ENCODE results near the gene EP400.
A peak's percentile ranks its signal among the peaks of the same experiment; 100 is the strongest.
"Not testable (repeated sequence)": the region's sequence is repeated elsewhere in the genome, so short reads cannot be mapped to it uniquely, and the experiment has no call there.

The EP400 gene

GRCh38 chr12:131928080-131928710 lies 21.5 kb upstream of the EP400 start:
- DNase-seq (ENCODE audit: low spot score): no peak

- peak; percentile 95 for DNase-seq (ENCODE audit: low spot score)
Observed at GRCh38 chr12:131928711-131929580, 20.8 kb upstream of the EP400 start, which contains the start of gene PUS1. TSS of gene PUS1 (plus strand) at chr12:131929276. CDS start at chr12:131929723, 447 bp downstream.

DNA sequence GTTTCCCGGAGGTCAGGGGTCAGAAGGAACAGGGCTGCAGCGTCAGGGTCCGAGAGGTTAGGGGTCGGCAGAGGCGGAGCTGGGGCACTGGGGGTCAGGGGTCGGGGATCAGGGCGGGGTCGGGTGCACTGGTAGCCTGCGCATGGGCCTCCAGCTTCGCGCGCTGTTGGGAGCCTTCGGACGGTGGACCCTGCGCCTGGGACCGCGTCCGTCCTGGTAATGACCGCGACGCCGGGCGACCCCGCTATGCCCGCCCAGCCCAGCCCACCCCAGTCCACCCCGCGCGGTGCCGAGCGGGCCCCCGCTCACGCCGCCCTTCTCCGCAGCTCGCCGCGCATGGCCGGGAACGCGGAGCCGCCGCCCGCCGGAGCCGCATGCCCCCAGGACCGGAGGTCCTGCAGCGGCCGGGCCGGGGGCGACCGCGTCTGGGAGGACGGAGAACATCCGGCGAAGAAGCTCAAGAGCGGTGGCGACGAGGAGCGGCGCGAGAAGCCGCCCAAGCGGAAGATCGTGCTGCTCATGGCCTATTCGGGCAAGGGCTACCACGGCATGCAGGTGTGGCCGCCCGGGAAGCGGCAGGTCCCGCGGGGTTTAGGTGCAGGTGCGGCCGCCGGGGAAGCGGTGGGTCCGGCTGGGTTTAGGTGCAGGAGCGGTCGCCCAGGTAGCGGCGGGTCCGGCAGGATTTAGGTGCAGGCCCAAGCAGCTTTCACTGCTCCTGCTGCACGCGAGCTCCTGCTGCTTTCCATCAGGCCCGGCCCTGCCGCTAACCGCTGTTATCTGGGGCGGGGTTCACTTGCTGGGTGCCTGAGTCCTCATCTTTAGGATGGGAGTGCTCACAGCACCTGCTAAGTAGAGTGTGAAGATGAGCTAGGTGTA lies 19.9 kb upstream of the EP400 start:
- DNase-seq (ENCODE audit: low spot score): peak; percentile 22

DNA sequence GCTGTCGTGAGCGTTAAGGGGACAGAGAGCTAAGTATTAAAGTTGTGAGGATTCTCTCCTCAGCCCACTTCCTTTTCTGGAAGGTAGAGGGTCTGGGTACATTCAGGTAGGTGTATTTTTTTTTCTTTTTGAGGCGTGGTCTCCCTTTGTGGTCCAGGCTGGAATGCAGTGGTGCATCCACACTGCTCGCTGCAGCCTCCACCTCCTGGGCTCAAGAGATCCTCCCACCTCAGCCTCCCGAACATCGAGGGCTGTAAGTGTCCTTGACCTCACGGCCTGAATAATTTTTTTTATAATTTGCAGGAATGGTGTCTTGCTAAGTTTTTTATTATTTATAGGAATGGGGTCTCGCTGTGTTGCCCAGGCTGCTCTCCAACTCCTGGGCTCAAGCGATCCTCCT lies 19.2 kb upstream of the EP400 start:
- no peak for DNase-seq (ENCODE audit: low spot score)

GRCh38 chr12:131933387-131933786 lies 16.4 kb upstream of the EP400 start:
- DNase-seq (ENCODE audit: low spot score): no peak

DNA sequence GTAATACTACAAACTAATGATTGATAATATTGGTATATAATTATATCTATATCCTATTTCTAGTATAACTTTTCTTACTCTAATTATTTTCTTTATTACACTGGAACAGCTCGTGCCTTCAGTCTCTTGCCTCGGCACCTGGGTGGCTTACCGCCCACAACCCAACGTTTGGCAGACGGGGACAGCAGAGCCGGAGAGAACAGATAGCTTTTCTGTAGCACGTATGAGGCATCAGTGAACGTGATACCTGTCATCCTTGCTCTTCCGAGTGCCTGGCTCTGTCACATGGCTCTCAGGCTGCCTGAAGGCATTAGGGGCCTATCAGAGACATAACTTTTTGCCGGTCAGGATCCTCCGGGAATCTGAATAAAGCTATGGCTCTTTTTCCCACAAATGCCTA lies 15.2 kb upstream of the EP400 start:
- DNase-seq (ENCODE audit: low spot score): no peak

DNA sequence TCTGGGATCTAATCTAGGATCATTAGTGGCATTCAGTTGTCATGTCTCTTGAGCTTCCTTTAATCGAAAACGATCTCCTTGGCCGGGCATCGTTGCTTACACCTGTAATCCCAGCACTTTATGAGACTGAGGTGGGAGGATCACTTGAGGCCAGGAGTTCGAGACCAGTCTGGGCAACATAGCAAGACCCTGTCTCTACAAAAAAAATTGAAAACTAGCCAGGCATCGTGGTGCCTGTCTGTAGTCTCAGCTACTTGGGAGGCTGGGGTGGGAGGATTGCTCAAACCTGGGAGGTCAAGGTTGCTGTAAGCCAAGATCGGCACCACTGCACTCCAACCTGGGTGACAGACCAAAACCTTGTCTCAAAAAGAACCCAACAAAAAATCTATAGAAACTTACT lies 11.7 kb upstream of the EP400 start:
- DNase-seq (ENCODE audit: low spot score): no peak

- no peak for DNase-seq (ENCODE audit: low spot score)
Observed at GRCh38 chr12:131939007-131939406, 10.7 kb upstream of the EP400 start.

DNA sequence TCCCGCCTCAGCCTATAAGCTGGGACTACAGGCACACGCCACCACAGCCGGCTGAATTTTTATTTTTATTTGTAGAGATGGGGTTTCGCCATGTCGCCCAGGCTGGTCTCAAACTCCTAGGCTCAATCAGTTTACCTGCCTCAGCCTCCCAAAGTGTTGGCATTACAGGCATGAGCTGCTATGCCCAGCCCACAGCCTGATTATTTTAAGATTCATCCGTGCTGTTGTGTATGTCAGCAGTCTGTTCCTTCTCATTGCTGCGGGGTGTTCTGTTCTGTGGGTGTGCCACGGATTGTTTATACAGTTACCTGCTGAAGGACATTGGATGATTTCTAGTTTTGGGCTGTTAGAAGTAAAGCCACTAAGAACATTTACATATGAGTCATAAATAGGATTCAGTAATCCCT lies 9.6 kb upstream of the EP400 start:
- DNase-seq (ENCODE audit: low spot score): no peak

DNA sequence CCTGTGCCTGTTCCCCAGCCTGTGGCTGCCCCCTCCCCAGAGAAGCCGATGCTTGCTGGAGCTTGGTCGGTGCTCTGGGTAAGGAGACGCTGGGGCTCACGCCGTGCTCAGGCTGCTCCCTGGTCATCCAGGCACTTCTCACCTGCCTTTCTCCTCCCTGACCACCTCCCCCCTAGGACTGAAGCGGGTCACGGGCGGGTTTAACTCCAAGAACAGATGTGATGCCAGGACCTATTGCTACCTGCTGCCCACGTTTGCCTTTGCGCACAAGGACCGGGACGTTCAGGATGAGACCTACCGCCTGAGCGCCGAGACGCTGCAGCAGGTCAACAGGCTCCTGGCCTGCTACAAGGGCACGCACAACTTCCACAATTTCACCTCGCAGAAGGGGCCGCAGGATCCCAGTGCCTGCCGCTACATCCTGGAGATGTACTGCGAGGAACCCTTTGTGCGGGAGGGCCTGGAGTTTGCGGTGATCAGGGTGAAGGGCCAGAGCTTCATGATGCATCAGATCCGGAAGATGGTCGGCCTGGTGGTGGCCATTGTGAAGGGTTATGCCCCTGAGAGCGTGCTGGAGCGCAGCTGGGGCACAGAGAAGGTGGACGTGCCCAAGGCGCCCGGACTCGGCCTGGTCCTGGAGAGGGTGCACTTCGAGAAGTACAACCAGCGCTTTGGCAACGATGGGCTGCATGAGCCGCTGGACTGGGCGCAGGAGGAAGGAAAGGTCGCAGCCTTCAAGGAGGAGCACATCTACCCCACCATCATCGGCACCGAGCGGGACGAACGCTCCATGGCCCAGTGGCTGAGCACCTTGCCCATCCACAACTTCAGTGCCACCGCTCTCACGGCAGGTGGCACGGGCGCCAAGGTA lies 8.4 kb upstream of the EP400 start:
- DNase-seq (ENCODE audit: low spot score): no peak

GRCh38 chr12:131941987-131942341 lies 7.8 kb upstream of the EP400 start:
- no peak for DNase-seq (ENCODE audit: low spot score)

DNA sequence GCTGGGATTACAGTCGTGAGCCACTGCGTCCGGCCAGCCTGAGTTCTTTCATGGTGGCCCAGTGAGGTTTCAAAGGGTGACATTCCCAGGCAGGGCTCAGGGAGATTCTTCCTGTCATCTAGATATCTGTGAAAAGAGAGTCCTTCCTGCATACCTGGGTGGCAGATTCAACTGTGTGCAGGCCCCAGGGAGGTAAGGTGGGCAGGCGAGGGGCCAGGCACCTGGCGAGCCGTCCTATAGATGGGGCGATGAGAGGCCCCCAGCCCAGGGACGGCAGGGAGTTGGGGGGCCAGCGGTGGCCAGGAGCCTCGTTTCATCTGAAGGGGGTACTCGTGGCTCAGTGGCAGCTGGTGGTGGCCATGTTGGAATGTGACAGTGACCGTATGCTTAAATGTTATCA lies 7.1 kb upstream of the EP400 start:
- DNase-seq (ENCODE audit: low spot score): no peak

DNA sequence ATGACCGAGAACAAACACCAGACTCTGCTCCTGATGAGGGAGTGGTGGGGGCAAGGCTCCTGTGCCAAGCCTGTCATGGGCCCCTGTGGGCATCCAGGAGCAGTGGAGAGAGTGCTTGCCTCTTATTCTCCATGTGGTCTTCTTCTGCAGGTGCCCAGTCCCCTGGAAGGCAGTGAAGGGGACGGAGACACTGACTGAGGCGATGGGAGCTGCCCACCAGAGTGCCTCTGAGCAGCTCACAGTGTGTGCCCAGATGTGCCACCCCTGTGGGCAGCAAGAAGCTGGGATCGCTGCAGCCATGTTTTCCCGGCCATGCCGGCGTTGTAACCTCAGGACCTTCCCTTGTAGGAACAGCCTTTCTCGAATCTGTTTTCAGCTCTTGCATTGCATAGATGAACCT lies 6.4 kb upstream of the EP400 start:
- no peak for DNase-seq (ENCODE audit: low spot score)

- DNase-seq (ENCODE audit: low spot score): no peak
Observed at GRCh38 chr12:131943876-131944275, 5.9 kb upstream of the EP400 start.

- DNase-seq (ENCODE audit: low spot score): no peak
Observed at GRCh38 chr12:131944601-131945251, 5.0 kb upstream of the EP400 start.

DNA sequence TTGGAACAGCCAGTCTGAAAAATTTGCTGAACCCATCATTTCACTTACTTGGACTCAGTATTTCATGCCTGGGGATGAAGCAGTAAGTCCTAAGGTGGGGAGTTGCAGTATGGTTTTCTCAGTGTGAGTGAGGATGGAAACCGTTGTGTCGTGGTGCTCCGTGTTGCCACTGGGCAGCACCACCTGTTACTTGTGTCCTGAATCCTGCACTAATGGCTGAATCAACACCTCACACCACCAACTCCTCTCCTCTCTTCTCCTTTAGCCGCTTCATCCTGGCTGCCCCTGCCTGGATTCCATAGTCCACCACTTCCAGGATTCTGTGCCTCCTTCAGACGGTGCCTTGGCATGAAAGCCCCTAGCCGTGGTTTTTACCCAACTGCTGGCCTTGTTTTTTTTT lies 3.0 kb upstream of the EP400 start:
- DNase-seq (ENCODE audit: low spot score): no peak

- no peak for DNase-seq (ENCODE audit: low spot score)
Observed at GRCh38 chr12:131947482-131948027, 2.2 kb upstream of the EP400 start.

GRCh38 chr12:131948166-131948712 lies 1.5 kb upstream of the EP400 start:
- DNase-seq (ENCODE audit: low spot score): no peak

DNA sequence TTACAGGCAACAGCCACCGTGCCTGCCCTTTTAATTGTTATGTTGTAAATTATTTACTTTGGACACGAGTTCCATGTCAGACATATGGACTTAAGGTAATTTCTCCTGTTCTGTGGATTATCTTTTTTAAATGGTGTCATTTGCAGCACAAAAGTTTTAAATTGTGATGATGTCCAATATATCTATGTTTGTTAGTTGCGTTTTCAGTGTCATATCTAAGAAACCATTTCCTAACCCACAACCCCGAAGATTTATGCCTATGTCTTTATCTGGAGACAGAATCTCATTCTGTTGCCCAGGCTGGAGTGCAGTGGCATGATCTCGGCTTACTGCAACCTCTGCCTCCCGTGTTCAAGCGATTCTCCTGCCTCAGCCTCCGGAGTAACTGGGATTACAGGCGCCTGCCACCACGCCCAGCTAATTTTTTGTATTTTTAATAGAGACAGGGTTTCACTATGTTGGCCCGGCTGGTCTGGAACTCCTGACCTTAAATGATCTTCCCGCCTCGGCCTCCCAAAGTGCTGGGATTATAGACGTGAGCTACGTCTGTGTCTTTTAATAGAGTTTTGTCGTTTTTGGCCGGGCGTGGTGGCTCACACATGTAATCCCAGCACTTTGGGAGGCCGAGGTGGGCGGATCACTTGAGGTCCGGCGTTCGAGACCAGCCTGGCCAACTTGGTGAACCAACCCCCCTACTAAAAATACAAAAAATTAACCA lies 870 bp upstream of the EP400 start:
- DNase-seq (ENCODE audit: low spot score): not testable (repeated sequence)
